ENCODE results near the gene UCHL3. TPM values are rescaled to one million over a fixed set of nuclear protein-coding genes. Genes with fewer than 3 reads are reported as not detected.

UCHL3 gene
- total RNA-seq, 1 donor from 2014 or later = 20.6 TPM

- peaks cover 14% of the 10 kb centered on the region for H3K9me3 Mint-ChIP-seq (ENCODE audit: unreplicated experiment)
- no peak overlapping the region for H3K27ac Mint-ChIP-seq (ENCODE audit: unreplicated experiment)
- H3K4me1 Mint-ChIP-seq (ENCODE audit: unreplicated experiment) = peaks cover 9% of the 10 kb centered on the region
- no peak for TF ChIP-seq CTCF (IDR thresholded peaks at IDR 0.05)
- no peak overlapping the region for H3K4me3 Mint-ChIP-seq (ENCODE audit: unreplicated experiment)
- H3K36me3 Mint-ChIP-seq (ENCODE audit: unreplicated experiment) = peaks cover 26% of the 10 kb centered on the region
- no peak for DNase-seq (ENCODE audit: extremely low spot score, unreplicated experiment)
- H3K27me3 Mint-ChIP-seq (ENCODE audit: unreplicated experiment) = no peaks in the 10 kb centered on the region
Measured at GRCh38 chr13:75583091-75583490, 33.5 kb downstream of the UCHL3 start.

GRCh38 chr13:75585153-75585552, 35.6 kb downstream of the UCHL3 start:
- Mint-ChIP-seq H3K27ac (ENCODE audit: unreplicated experiment) (no peak overlapping the region), H3K4me3 (ENCODE audit: unreplicated experiment) (no peak overlapping the region), H3K4me1 (ENCODE audit: unreplicated experiment) (peaks cover 9% of the 10 kb centered on the region), H3K36me3 (ENCODE audit: unreplicated experiment) (peaks cover 29% of the 10 kb centered on the region), H3K27me3 (ENCODE audit: unreplicated experiment) (no peaks in the 10 kb centered on the region), H3K9me3 (ENCODE audit: unreplicated experiment) (peaks cover 18% of the 10 kb centered on the region)
- TF ChIP-seq CTCF (IDR thresholded peaks at IDR 0.05) = no peak
- no peak for DNase-seq (ENCODE audit: extremely low spot score, unreplicated experiment)

- Mint-ChIP-seq H3K27ac (ENCODE audit: unreplicated experiment) (no peak overlapping the region), H3K4me3 (ENCODE audit: unreplicated experiment) (no peak overlapping the region), H3K9me3 (ENCODE audit: unreplicated experiment) (peaks cover 19% of the 10 kb centered on the region), H3K27me3 (ENCODE audit: unreplicated experiment) (no peaks in the 10 kb centered on the region), H3K4me1 (ENCODE audit: unreplicated experiment) (no peaks in the 10 kb centered on the region), H3K36me3 (ENCODE audit: unreplicated experiment) (peaks cover 34% of the 10 kb centered on the region)
- DNase-seq (ENCODE audit: extremely low spot score, unreplicated experiment) = no peak
- no peak for TF ChIP-seq CTCF (IDR thresholded peaks at IDR 0.05)
Measured at GRCh38 chr13:75587679-75588078, 38.1 kb downstream of the UCHL3 start.

GRCh38 chr13:75596657-75597182, 47.1 kb downstream of the UCHL3 start:
- no peak for TF ChIP-seq CTCF (IDR thresholded peaks at IDR 0.05)
- peaks cover 10% of the 10 kb centered on the region for H3K4me1 Mint-ChIP-seq (ENCODE audit: unreplicated experiment)
- no peak for DNase-seq (ENCODE audit: extremely low spot score, unreplicated experiment)
- no peaks in the 10 kb centered on the region for H3K9me3 Mint-ChIP-seq (ENCODE audit: unreplicated experiment)
- H3K4me3 Mint-ChIP-seq (ENCODE audit: unreplicated experiment) = no peak overlapping the region
- no peaks in the 10 kb centered on the region for H3K27me3 Mint-ChIP-seq (ENCODE audit: unreplicated experiment)
- peaks cover 29% of the 10 kb centered on the region for H3K36me3 Mint-ChIP-seq (ENCODE audit: unreplicated experiment)
- H3K27ac Mint-ChIP-seq (ENCODE audit: unreplicated experiment) = no peak overlapping the region

- no peak for TF ChIP-seq CTCF (IDR thresholded peaks at IDR 0.05)
- no peak for DNase-seq (ENCODE audit: extremely low spot score, unreplicated experiment)
- Mint-ChIP-seq H3K36me3 (ENCODE audit: unreplicated experiment) (peaks cover 23% of the 10 kb centered on the region), H3K4me1 (ENCODE audit: unreplicated experiment) (peaks cover 11% of the 10 kb centered on the region), H3K4me3 (ENCODE audit: unreplicated experiment) (no peak overlapping the region), H3K27me3 (ENCODE audit: unreplicated experiment) (no peaks in the 10 kb centered on the region), H3K27ac (ENCODE audit: unreplicated experiment) (no peak overlapping the region), H3K9me3 (ENCODE audit: unreplicated experiment) (no peaks in the 10 kb centered on the region)
Measured at GRCh38 chr13:75600371-75600770, 50.8 kb downstream of the UCHL3 start.
